Hepatocyte (in vitro differentiated cells): ENCODE results near the gene CAPN11.

Source experiments
- CTCF ChIP-seq: fragments of 200-600 bp; sonication (generic); IDR thresholded peaks from 2 replicates; pipeline ENCODE4 v1.5.1; 2016; ENCODE audit warnings: antibody characterized with exemption, mild to moderate bottlenecking; ENCODE audit not compliant: poor library complexity
- EZH2 ChIP-seq: fragments of 200-600 bp; sonication (generic); IDR thresholded peaks from 2 replicates; pipeline ENCODE4 v1.6.1; 2016; ENCODE audit warnings: antibody characterized with exemption, mild to moderate bottlenecking, borderline replicate concordance
- EZH2phosphoT487 ChIP-seq: fragments of 200-600 bp; sonication (generic); IDR thresholded peaks from one replicate; pipeline ENCODE4 v1.6.1; 2018; ENCODE audit warnings: antibody characterized with exemption, mild to moderate bottlenecking, low read depth, moderate library complexity; ENCODE audit not compliant: unreplicated experiment, severe bottlenecking

GRCh38 chr6:44138717-44139350 is 19.8 kb upstream of the CAPN11 start:
- TF ChIP-seq CTCF (no peak), EZH2 (no peak), EZH2phosphoT487 (no peak)
